HCT116 (cell line): ENCODE data around the gene LMCD1.

Experiments used
- CTCF ChIP-seq, 3 experiments: fragments of 200-600 bp in 1 of 3; sonication (generic) in 1 of 3; IDR thresholded peaks in 2 of 3; conservative IDR thresholded peaks in 1 of 3; 2 replicates each; pipeline ENCODE4 v1.5.1; 2012 to 2017; ENCODE audit warnings: low read depth in 2 of 3, low read length in 2 of 3, antibody characterized with exemption in 1 of 3, borderline replicate concordance in 1 of 3, control low read depth in 1 of 3, mild to moderate bottlenecking in 1 of 3, mixed read lengths in 1 of 3, mixed run types in 1 of 3, moderate library complexity in 1 of 3; ENCODE audit not compliant: insufficient read depth in 1 of 3
- EGR1 ChIP-seq: IDR thresholded peaks from 2 replicates; pipeline ENCODE4 v1.6.1; 2012; ENCODE audit warnings: low read depth
- ELF1 ChIP-seq: IDR thresholded peaks from 2 replicates; pipeline ENCODE4 v1.6.1; 2012; ENCODE audit warnings: low read depth, borderline replicate concordance
- EZH2 ChIP-seq: fragments of 200-600 bp; sonication (generic); IDR thresholded peaks from 2 replicates; pipeline ENCODE4 v1.6.1; 2017; ENCODE audit warnings: antibody characterized with exemption, mixed run types
- EZH2phosphoT487 ChIP-seq: fragments of 200-600 bp; IDR thresholded peaks from 2 replicates; pipeline ENCODE4 v1.6.1; 2018; ENCODE audit warnings: antibody characterized with exemption, borderline replicate concordance
- FOSL1 ChIP-seq: IDR thresholded peaks from 2 replicates; pipeline ENCODE4 v1.6.1; 2012; ENCODE audit warnings: low read depth
- JUND ChIP-seq: IDR thresholded peaks from 2 replicates; pipeline ENCODE4 v1.6.1; 2012
- MAX ChIP-seq: IDR thresholded peaks from 2 replicates; pipeline ENCODE4 v1.6.1; 2012
- POLR2A ChIP-seq: IDR thresholded peaks from 2 replicates; pipeline ENCODE4 v1.7.0; 2011; ENCODE audit warnings: borderline replicate concordance; ENCODE audit not compliant: insufficient read depth, insufficient read length; ENCODE audit errors: extremely low read depth
- POLR2AphosphoS5 ChIP-seq: IDR thresholded peaks from 2 replicates; pipeline ENCODE4 v1.6.1; 2011; ENCODE audit warnings: mild to moderate bottlenecking, low read depth, low read length, moderate library complexity
- REST ChIP-seq: IDR thresholded peaks from 2 replicates; pipeline ENCODE4 v1.6.1; 2012; ENCODE audit warnings: low read depth
- YY1 ChIP-seq: IDR thresholded peaks from 2 replicates; pipeline ENCODE4 v1.6.1; 2011; ENCODE audit warnings: low read length, low read depth, moderate library complexity, mild to moderate bottlenecking; ENCODE audit not compliant: insufficient replicate concordance; ENCODE audit errors: extremely low read depth
- ZNF274 ChIP-seq: fragments of 200-500 bp; sonication (Bioruptor generic); IDR thresholded peaks from 2 replicates; pipeline ENCODE4 v1.6.1; 2014; ENCODE audit warnings: mild to moderate bottlenecking, low read depth, low read length, inconsistent platforms

- TF ChIP-seq CTCF (IDR thresholded peaks at IDR 0.05 in 2 of 3, conservative IDR thresholded peaks at IDR 0.05 in 1 of 3; ENCODE audit: borderline replicate concordance in 1 of 3, insufficient read depth in 1 of 3, low read depth in 2 of 3, low read length in 2 of 3) (no peak), YY1 (no peak), MAX (no peak), POLR2A (no peak), POLR2AphosphoS5 (no peak), REST (no peak), EZH2phosphoT487 (no peak), ELF1 (no peak), EZH2 (no peak), FOSL1 (no peak), EGR1 (no peak), ZNF274 (no peak), JUND (no peak)
These were observed 72.5 kb downstream of the LMCD1 start for GRCh38 chr3:8574040-8574669.
